Measurements from ENCODE around the gene SLC25A45.

Gene SLC25A45

GRCh38 chr11:65401073-65401802 is 18.8 kb upstream of the SLC25A45 start:
- Histone ChIP-seq H3K4me1 (ENCODE audit: control insufficient read depth, insufficient read depth, low read length, unreplicated experiment) (no peaks in the 10 kb centered on the region), H3K27me3 (ENCODE audit: insufficient read depth, low read length) (no peaks in the 10 kb centered on the region), H3K79me2 (ENCODE audit: control insufficient read depth, insufficient read depth, low read length, unreplicated experiment) (no peaks in the 10 kb centered on the region), H2AFZ (ENCODE audit: low read length, unreplicated experiment) (no peak overlapping the region), H3K36me3 (ENCODE audit: insufficient read depth, low read length) (peaks cover 7% of the 10 kb centered on the region), H3K4me3 (ENCODE audit: low read depth, low read length) (no peak overlapping the region), H3K27ac (ENCODE audit: low read depth, low read length) (no peak overlapping the region)

GRCh38 chr11:65400307-65401072 is 18.0 kb upstream of the SLC25A45 start:
- Histone ChIP-seq H3K27me3 (ENCODE audit: insufficient read depth, low read length) (no peaks in the 10 kb centered on the region), H2AFZ (ENCODE audit: low read length, unreplicated experiment) (no peak overlapping the region), H3K36me3 (ENCODE audit: insufficient read depth, low read length) (peaks cover 7% of the 10 kb centered on the region), H3K27ac (ENCODE audit: low read depth, low read length) (no peak overlapping the region), H3K4me1 (ENCODE audit: control insufficient read depth, insufficient read depth, low read length, unreplicated experiment) (no peaks in the 10 kb centered on the region), H3K79me2 (ENCODE audit: control insufficient read depth, insufficient read depth, low read length, unreplicated experiment) (peaks cover 2% of the 10 kb centered on the region), H3K4me3 (ENCODE audit: low read depth, low read length) (no peak overlapping the region)

GRCh38 chr11:65399845-65400244 is 17.4 kb upstream of the SLC25A45 start:
- no peaks in the 10 kb centered on the region for H3K4me1 ChIP-seq (ENCODE audit: control insufficient read depth, insufficient read depth, low read length, unreplicated experiment)
- no peak overlapping the region for H3K27ac ChIP-seq (ENCODE audit: low read depth, low read length)
- H3K36me3 ChIP-seq (ENCODE audit: insufficient read depth, low read length), result peaks cover 4% of the 10 kb centered on the region

GRCh38 chr11:65399249-65399648 is 16.8 kb upstream of the SLC25A45 start:
- Histone ChIP-seq H3K27me3 (ENCODE audit: insufficient read depth, low read length) (no peaks in the 10 kb centered on the region), H3K4me1 (ENCODE audit: control insufficient read depth, insufficient read depth, low read length, unreplicated experiment) (no peaks in the 10 kb centered on the region), H3K79me2 (ENCODE audit: control insufficient read depth, insufficient read depth, low read length, unreplicated experiment) (peaks cover 2% of the 10 kb centered on the region), H3K36me3 (ENCODE audit: insufficient read depth, low read length) (no peaks in the 10 kb centered on the region; the same call in 1 of the 2 replicates), H2AFZ (ENCODE audit: low read length, unreplicated experiment) (no peak overlapping the region), H3K4me3 (ENCODE audit: low read depth, low read length) (no peak overlapping the region), H3K27ac (ENCODE audit: low read depth, low read length) (no peak overlapping the region)

More at GRCh38 chr11:65399845-65400244, 17.4 kb upstream of the SLC25A45 start:
- H3K27me3 ChIP-seq (ENCODE audit: insufficient read depth, low read length), result no peaks in the 10 kb centered on the region
- H2AFZ ChIP-seq (ENCODE audit: low read length, unreplicated experiment), result no peak overlapping the region
- H3K4me3 ChIP-seq (ENCODE audit: low read depth, low read length), result no peak overlapping the region
- H3K79me2 ChIP-seq (ENCODE audit: control insufficient read depth, insufficient read depth, low read length, unreplicated experiment), result peaks cover 2% of the 10 kb centered on the region

GRCh38 chr11:65398362-65398910 is 16.0 kb upstream of the SLC25A45 start:
- Histone ChIP-seq H2AFZ (ENCODE audit: low read length, unreplicated experiment) (no peak overlapping the region), H3K27ac (ENCODE audit: low read depth, low read length) (no peak overlapping the region), H3K36me3 (ENCODE audit: insufficient read depth, low read length) (no peaks in the 10 kb centered on the region; the same call in 1 of the 2 replicates), H3K27me3 (ENCODE audit: insufficient read depth, low read length) (no peaks in the 10 kb centered on the region), H3K4me1 (ENCODE audit: control insufficient read depth, insufficient read depth, low read length, unreplicated experiment) (no peaks in the 10 kb centered on the region), H3K79me2 (ENCODE audit: control insufficient read depth, insufficient read depth, low read length, unreplicated experiment) (peaks cover 3% of the 10 kb centered on the region), H3K4me3 (ENCODE audit: low read depth, low read length) (no peak overlapping the region)

- Histone ChIP-seq H3K27ac (ENCODE audit: low read depth, low read length) (no peak overlapping the region), H3K27me3 (ENCODE audit: insufficient read depth, low read length) (no peaks in the 10 kb centered on the region), H3K4me3 (ENCODE audit: low read depth, low read length) (no peak overlapping the region), H3K4me1 (ENCODE audit: control insufficient read depth, insufficient read depth, low read length, unreplicated experiment) (no peaks in the 10 kb centered on the region), H3K79me2 (ENCODE audit: control insufficient read depth, insufficient read depth, low read length, unreplicated experiment) (peaks cover 15% of the 10 kb centered on the region), H2AFZ (ENCODE audit: low read length, unreplicated experiment) (no peak overlapping the region), H3K36me3 (ENCODE audit: insufficient read depth, low read length) (no peaks in the 10 kb centered on the region)
These were observed 14.6 kb upstream of the SLC25A45 start for GRCh38 chr11:65396769-65397745.

- H3K27ac ChIP-seq (ENCODE audit: low read depth, low read length), result no peak overlapping the region
- H3K27me3 ChIP-seq (ENCODE audit: insufficient read depth, low read length), result no peaks in the 10 kb centered on the region
- peaks cover 23% of the 10 kb centered on the region for H3K79me2 ChIP-seq (ENCODE audit: control insufficient read depth, insufficient read depth, low read length, unreplicated experiment)
- no peak overlapping the region for H3K4me3 ChIP-seq (ENCODE audit: low read depth, low read length)
- peaks cover 7% of the 10 kb centered on the region for H3K4me1 ChIP-seq (ENCODE audit: control insufficient read depth, insufficient read depth, low read length, unreplicated experiment)
- no peaks in the 10 kb centered on the region for H3K36me3 ChIP-seq (ENCODE audit: insufficient read depth, low read length)
- no peak overlapping the region for H2AFZ ChIP-seq (ENCODE audit: low read length, unreplicated experiment)
These were observed 13.6 kb upstream of the SLC25A45 start for GRCh38 chr11:65395961-65396530.

- Histone ChIP-seq H3K27ac (ENCODE audit: low read depth, low read length) (no peak overlapping the region), H3K4me3 (ENCODE audit: low read depth, low read length) (no peak overlapping the region), H3K4me1 (ENCODE audit: control insufficient read depth, insufficient read depth, low read length, unreplicated experiment) (peaks cover 25% of the 10 kb centered on the region), H2AFZ (ENCODE audit: low read length, unreplicated experiment) (no peak overlapping the region), H3K79me2 (ENCODE audit: control insufficient read depth, insufficient read depth, low read length, unreplicated experiment) (peaks cover 42% of the 10 kb centered on the region), H3K27me3 (ENCODE audit: insufficient read depth, low read length) (no peaks in the 10 kb centered on the region), H3K36me3 (ENCODE audit: insufficient read depth, low read length) (no peaks in the 10 kb centered on the region)
These were observed 11.7 kb upstream of the SLC25A45 start for GRCh38 chr11:65394125-65394536.

GRCh38 chr11:65393513-65394079 is 11.2 kb upstream of the SLC25A45 start:
- Histone ChIP-seq H3K79me2 (ENCODE audit: control insufficient read depth, insufficient read depth, low read length, unreplicated experiment) (peaks cover 47% of the 10 kb centered on the region), H3K36me3 (ENCODE audit: insufficient read depth, low read length) (peaks cover 4% of the 10 kb centered on the region; the same call in 1 of the 2 replicates)

More at GRCh38 chr11:65393513-65394079, 11.2 kb upstream of the SLC25A45 start:
- Histone ChIP-seq H3K27ac (ENCODE audit: low read depth, low read length) (no peak overlapping the region), H2AFZ (ENCODE audit: low read length, unreplicated experiment) (no peak overlapping the region), H3K4me1 (ENCODE audit: control insufficient read depth, insufficient read depth, low read length, unreplicated experiment) (peaks cover 30% of the 10 kb centered on the region), H3K27me3 (ENCODE audit: insufficient read depth, low read length) (no peaks in the 10 kb centered on the region), H3K4me3 (ENCODE audit: low read depth, low read length) (no peak overlapping the region)

Measured in ACC112 (cell line).